Activated T-cell treated with anti-CD3 and anti-CD28 coated beads, Interleukin-2, amount 50 U/mL, for 4 hours (primary cell): Measurements from ENCODE around the gene TRPC6. TPM values are rescaled to one million over a fixed set of nuclear protein-coding genes. Genes with fewer than 3 reads are reported as not detected.

Experiments
- ATAC-seq, 2 donors: fragments of 200-7000 bp; cut with Tn5 transposase; one replicate each; pipeline ENCODE4 v1.10.0; 2021
- DNase-seq: peaks from one replicate; pipeline ENCODE4 v3.0.0-alpha.2; 2020
- H3K27me3 Mint-ChIP-seq: one replicate; pipeline ENCODE4 v1.8.0; 2021; ENCODE audit warnings: low read depth, mixed read lengths
- H3K36me3 Mint-ChIP-seq: one replicate; pipeline ENCODE4 v1.8.0; 2022; ENCODE audit warnings: mixed read lengths; ENCODE audit not compliant: insufficient read depth
- H3K4me1 Mint-ChIP-seq: one replicate; pipeline ENCODE4 v1.8.0; 2021; ENCODE audit warnings: low read depth, mixed read lengths
- H3K4me3 Mint-ChIP-seq: one replicate; pipeline ENCODE4 v1.8.0; 2021; ENCODE audit warnings: mild to moderate bottlenecking, moderate library complexity, mixed read lengths
- H3K9me3 Mint-ChIP-seq: one replicate; pipeline ENCODE4 v1.8.0; 2021; ENCODE audit warnings: mixed read lengths
- total RNA-seq, 3 donors: library from RNA; stranded (reverse); gene quantifications; one replicate each; pipeline ENCODE4 v1.2.1, GENCODE V29; 2021

TRPC6 gene
- total RNA-seq, 3 donors from 2014 or later: not detected

DNA sequence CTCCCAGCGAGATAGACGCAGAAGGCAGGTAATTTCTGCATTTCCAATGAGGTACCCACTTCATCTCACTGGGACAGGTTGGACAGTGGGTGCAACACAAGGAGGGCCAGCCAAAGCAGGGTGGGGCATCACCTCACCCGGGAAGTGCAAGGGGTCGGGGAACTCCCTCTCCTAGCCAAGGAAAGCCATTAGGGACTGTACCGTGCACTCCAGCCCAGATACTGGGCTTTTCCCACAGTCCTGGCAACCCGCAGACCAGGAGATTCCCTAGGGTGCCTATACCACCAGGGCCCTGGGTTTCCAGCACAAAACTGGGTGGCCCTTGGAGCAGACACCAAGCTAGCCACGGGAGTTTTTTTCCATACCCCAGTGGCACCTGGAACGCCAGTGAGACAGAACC is 17.2 kb downstream of the TRPC6 start:
- Mint-ChIP-seq H3K4me3 (no peak overlapping the region), H3K9me3 (peaks cover 19% of the 10 kb centered on the region), H3K27me3 (no peaks in the 10 kb centered on the region), H3K36me3 (no peaks in the 10 kb centered on the region), H3K4me1 (no peaks in the 10 kb centered on the region)
- no peak for ATAC-seq
- no peak for DNase-seq

DNA sequence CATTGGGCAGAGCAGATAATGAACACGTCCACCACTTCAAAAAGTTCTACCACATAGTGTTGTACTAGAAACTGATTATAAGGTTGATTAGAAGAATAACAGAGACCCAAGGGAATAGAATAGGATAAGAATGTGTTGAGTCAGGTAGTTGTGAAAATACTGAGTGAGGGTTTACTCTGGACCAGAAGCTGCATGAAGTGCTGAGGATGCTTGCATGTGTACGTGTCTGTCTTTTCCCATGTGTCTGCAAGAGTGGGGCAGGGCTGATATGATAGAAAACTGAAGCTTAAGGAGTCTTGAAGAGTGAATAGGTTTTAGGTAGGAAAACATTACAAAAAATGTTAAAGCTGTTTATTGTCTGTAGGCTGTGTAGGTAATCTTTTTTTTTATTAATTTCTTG is 20.6 kb downstream of the TRPC6 start:
- Mint-ChIP-seq H3K9me3 (peaks cover 3% of the 10 kb centered on the region), H3K4me3 (no peak overlapping the region), H3K27me3 (no peaks in the 10 kb centered on the region), H3K36me3 (no peaks in the 10 kb centered on the region), H3K4me1 (no peaks in the 10 kb centered on the region)
- no peak for DNase-seq
- no peak for ATAC-seq

DNA sequence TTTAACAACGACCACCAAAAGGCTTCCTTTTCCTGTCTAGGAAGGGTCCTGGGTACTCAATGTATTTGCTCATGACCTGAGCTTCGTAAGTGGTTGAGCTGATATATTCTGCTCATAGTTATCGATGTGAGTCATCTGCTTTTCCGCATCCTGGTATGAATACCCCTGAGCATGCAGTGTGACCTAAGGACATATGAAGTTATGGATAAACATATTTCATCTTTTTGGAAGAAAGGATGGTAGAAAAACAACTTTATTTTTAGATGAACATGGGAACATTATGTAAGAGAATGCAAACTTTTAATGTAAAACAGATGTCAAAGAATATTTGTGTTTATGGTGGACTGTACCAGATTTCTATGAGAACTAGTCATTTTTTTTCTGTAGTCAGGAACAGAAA is 28.4 kb downstream of the TRPC6 start:
- Mint-ChIP-seq H3K4me3 (no peak overlapping the region), H3K27me3 (no peaks in the 10 kb centered on the region), H3K36me3 (no peaks in the 10 kb centered on the region), H3K4me1 (no peaks in the 10 kb centered on the region), H3K9me3 (peaks cover 3% of the 10 kb centered on the region)
- DNase-seq (no peak), ATAC-seq (no peak)

DNA sequence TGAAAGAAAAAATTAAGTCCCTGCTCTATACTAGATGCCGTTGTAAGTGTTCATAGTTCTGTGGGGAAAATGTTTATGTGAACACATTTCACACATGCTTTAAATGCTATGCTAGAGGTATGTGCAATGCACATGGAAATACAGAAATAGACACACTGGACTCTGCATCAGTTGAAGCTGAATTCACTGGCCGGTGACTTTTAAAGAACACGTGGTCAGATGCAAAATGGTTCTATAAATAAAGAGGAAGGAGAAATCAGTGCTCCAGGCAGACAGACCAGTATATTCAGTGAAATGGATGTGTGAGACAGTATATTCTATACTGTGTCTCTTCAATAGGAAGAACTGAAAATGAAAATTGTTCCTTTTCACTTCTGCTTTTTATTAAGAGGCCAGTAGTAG is 29.9 kb downstream of the TRPC6 start:
- H3K4me1 Mint-ChIP-seq: no peaks in the 10 kb centered on the region
- H3K27me3 Mint-ChIP-seq: no peaks in the 10 kb centered on the region
- ATAC-seq (no peak), DNase-seq (no peak)
- H3K4me3 Mint-ChIP-seq: no peak overlapping the region
- no peaks in the 10 kb centered on the region for H3K36me3 Mint-ChIP-seq
- peaks cover 3% of the 10 kb centered on the region for H3K9me3 Mint-ChIP-seq

DNA sequence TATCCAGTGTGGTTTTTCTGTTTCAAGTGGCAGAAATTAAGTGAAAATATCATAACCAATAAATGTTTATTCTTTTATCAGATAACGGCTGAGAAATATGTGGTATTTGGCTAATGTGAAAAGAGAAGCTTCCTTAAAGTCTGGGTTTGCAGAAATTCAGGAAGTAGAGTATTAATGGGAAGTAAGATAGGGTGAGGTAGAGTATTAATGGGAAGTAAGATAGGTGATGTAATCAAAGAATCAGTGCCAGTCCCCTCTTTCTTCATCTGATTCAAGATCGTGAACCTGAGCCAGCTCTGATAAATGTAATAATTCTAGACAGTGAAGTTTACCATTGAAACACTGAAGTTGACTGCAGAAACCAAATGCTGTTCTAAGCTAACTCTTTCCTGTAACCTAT is 30.9 kb downstream of the TRPC6 start:
- no peaks in the 10 kb centered on the region for H3K4me1 Mint-ChIP-seq

DNA sequence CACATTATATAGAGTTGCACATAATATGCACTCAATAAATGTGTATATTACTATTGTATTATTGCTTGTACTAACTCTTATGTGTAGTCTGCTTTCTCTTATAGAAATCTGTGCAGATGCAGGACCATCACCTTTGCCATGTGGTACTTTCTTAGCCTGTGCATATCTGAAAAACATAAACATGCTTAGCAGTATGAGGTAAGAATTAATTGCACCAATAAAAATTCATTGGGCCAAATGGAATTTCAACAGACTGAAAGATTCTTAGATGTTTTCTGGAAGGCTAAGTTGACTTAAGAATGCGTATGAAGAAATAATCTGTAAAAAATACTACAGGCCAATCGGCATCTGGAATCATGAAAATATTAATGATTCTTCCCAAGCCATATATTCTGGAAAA is 55.3 kb downstream of the TRPC6 start:
- DNase-seq (no peak), ATAC-seq (no peak)
- no peaks in the 10 kb centered on the region for H3K4me1 Mint-ChIP-seq

More for the DNA sequence above, 30.9 kb downstream of the TRPC6 start:
- no peaks in the 10 kb centered on the region for H3K27me3 Mint-ChIP-seq
- H3K9me3 Mint-ChIP-seq: peaks cover 3% of the 10 kb centered on the region
- DNase-seq: no peak
- no peak overlapping the region for H3K4me3 Mint-ChIP-seq
- no peaks in the 10 kb centered on the region for H3K36me3 Mint-ChIP-seq
- ATAC-seq: no peak

DNA sequence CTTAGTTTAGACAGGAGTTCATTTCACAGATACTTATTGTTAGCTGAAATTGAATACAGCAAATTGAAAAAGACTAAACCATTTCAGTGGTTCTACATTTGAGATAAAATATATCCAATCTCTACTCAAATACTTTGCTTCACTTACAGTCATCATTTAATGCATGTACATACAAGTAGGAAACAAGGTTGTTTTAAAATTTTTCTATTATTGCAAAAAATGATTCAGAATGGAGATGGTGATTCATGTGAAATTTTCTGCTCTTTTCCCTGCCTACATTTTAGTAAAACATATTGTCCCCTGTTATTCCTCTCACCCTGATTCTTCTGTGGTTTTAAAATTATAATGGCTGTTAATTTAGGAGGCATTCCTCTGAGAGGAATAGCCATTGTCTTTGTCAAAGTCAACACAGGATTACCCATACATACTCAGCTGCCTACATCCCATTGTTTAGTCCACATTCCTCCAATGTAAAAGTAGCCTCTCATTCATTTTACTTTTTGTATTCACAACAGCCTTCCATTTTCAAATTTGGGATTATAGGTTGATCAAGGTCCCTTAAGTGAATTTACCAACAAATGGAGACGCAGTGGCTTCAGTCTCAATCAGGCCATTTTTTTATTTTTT is 60.1 kb downstream of the TRPC6 start:
- no peak for ATAC-seq

More for the DNA sequence above, 55.3 kb downstream of the TRPC6 start:
- peaks cover 5% of the 10 kb centered on the region for H3K9me3 Mint-ChIP-seq
- H3K36me3 Mint-ChIP-seq: no peaks in the 10 kb centered on the region
- no peak overlapping the region for H3K4me3 Mint-ChIP-seq
- no peaks in the 10 kb centered on the region for H3K27me3 Mint-ChIP-seq

DNA sequence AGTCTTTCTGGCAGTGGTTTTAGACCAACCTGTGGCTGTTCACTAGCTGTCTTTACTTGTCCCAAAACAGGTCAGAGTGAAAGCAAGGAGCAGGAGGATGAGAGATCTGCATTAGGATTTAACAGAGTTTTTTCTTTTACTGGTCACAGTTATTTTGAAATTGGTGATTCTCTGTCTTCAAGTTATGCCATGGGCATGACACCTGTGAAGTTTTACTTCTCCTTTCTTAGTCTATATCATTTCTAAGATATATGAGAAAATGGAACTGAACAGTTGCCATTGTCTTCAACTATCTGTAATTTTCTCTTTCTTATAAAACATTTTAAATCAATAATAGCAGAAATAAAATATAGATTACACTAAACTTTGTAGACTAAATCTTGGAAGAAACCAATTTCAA is 60.6 kb downstream of the TRPC6 start:
- DNase-seq (no peak), ATAC-seq (no peak)
- Mint-ChIP-seq H3K4me3 (no peak overlapping the region), H3K36me3 (no peaks in the 10 kb centered on the region), H3K27me3 (no peaks in the 10 kb centered on the region), H3K9me3 (peaks cover 28% of the 10 kb centered on the region), H3K4me1 (no peaks in the 10 kb centered on the region)

More for the DNA sequence above, 60.1 kb downstream of the TRPC6 start:
- Mint-ChIP-seq H3K4me3 (no peak overlapping the region), H3K27me3 (no peaks in the 10 kb centered on the region), H3K36me3 (no peaks in the 10 kb centered on the region), H3K9me3 (peaks cover 25% of the 10 kb centered on the region), H3K4me1 (no peaks in the 10 kb centered on the region)
- no peak for DNase-seq

DNA sequence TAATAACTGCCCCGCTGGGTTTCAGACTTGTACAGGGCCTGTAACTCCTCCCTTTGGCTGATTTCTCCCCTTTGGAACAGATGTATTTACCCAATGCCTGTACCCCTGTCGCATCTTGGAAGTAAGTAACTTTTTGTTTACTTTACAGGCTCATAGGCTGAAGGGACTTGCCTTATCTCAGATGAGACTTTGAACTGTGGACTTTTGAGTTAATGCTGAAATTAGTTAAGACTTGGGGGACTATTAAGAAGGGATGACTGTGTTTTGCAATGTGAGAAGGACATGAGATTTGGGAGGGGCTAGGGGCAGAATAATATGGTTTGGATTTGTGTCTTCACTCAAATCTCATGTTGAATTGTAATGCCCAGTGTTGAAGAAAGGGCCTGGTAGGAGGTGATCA is 62.0 kb downstream of the TRPC6 start:
- Mint-ChIP-seq H3K9me3 (peaks cover 28% of the 10 kb centered on the region), H3K4me1 (no peaks in the 10 kb centered on the region), H3K36me3 (no peaks in the 10 kb centered on the region), H3K27me3 (no peaks in the 10 kb centered on the region), H3K4me3 (no peak overlapping the region)
- ATAC-seq (no peak), DNase-seq (no peak)

DNA sequence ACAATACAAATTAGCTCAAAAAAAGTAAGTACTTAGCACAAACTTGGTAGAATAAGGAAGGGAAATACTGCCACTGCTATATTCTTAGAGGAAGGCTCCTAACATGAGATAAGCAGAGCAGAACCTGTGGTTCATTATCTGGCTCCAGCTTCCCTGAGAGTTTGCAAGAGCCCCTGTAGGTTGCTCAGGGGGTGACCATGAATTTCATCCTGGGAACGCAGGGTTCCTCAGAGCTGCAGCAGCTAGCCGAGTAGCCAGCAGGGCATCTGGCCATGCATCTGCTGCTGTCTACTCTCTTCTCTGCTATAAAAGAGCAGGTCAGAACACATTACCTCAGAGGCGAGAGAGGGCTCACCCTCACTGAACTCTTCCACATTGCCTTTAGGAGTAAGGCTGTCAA is 67.3 kb downstream of the TRPC6 start:
- H3K9me3 Mint-ChIP-seq: peaks cover 17% of the 10 kb centered on the region
- no peaks in the 10 kb centered on the region for H3K36me3 Mint-ChIP-seq
- ATAC-seq: no peak
- DNase-seq: no peak
- no peak overlapping the region for H3K4me3 Mint-ChIP-seq
- no peaks in the 10 kb centered on the region for H3K27me3 Mint-ChIP-seq
- no peaks in the 10 kb centered on the region for H3K4me1 Mint-ChIP-seq

DNA sequence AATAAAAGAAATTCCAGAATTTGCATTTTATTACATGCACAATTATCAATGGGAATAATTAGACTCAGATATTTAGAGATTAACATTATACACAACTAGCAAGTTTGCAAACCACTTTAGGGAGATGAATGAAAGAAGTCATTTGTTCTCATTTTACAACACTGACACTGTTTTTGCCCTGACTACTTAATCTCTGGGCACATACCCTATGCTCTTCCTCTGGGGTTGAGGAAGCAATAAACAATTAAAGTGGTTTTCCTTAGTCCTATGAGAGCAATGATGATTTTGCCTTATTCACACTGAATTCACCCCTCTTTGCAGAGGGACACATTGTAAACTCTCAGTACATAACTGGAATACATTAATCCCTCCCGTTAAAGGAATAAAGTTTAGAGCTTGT is 72.7 kb downstream of the TRPC6 start:
- Mint-ChIP-seq H3K4me1 (no peaks in the 10 kb centered on the region), H3K9me3 (peaks cover 14% of the 10 kb centered on the region), H3K27me3 (no peaks in the 10 kb centered on the region), H3K4me3 (no peak overlapping the region), H3K36me3 (no peaks in the 10 kb centered on the region)
- no peak for ATAC-seq
- DNase-seq: no peak

DNA sequence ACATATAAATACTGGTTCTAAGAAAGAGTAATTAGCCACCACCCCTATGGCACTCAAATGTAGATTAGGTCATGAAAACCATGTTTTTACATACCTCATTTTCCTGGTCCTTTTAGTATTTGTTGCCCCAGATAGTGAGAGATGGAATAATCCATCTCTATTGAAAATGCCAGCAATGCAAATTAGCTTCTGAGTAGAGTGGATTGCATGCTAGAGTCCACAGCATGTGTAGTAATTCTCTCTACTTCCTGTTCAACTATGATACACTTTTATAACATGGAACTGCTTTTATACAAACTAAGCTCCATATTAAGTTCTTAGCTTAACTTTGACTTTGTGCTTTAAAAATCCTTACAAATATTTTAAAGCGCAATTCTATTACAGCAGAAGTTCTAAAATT is 73.2 kb downstream of the TRPC6 start:
- Mint-ChIP-seq H3K36me3 (no peaks in the 10 kb centered on the region), H3K27me3 (no peaks in the 10 kb centered on the region), H3K4me1 (no peaks in the 10 kb centered on the region), H3K4me3 (no peak overlapping the region), H3K9me3 (peaks cover 14% of the 10 kb centered on the region)
- no peak for DNase-seq
- ATAC-seq: no peak

DNA sequence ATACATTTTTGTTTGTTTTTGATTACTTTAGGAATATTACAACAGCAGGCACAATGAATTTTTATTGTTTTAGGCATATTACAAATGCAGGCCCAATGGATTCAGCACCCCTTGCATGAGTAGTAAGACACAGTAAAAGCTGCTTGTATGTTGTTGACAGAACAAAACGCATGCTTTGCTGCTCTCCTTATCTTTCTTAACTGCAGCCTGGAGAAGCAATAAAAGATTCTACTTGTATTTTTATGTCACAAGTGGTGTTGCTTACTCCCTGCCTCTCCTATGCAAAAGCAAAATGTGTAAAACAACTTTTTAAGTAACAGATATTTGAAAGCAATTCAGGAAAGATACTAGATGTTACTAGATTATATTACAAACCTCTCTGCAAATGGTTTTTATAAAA is 73.9 kb downstream of the TRPC6 start:
- DNase-seq: no peak
- H3K9me3 Mint-ChIP-seq: peaks cover 14% of the 10 kb centered on the region
- no peaks in the 10 kb centered on the region for H3K27me3 Mint-ChIP-seq
- H3K36me3 Mint-ChIP-seq: no peaks in the 10 kb centered on the region
- no peak overlapping the region for H3K4me3 Mint-ChIP-seq
- no peak for ATAC-seq
- H3K4me1 Mint-ChIP-seq: no peaks in the 10 kb centered on the region

DNA sequence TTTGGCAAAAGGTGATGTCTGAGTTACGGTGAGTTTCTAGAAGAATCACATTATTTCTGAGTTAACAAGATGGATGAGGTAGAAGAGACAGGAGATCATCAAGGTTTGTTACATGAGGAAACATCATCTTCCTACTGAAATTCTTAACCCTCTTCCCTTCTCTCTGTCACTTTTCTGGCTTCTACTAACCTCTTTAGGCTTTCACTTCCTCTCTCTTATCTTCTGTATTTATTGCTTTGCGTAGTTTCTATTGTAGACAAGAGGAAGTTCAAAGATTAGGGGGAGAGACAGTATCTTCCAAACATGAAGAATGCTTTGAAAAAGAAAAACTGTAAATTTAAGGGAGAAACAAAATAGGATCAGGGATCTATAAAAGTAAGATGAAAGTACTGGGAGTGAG is 75.4 kb downstream of the TRPC6 start:
- H3K27me3 Mint-ChIP-seq: no peaks in the 10 kb centered on the region
- H3K36me3 Mint-ChIP-seq: no peaks in the 10 kb centered on the region
- H3K9me3 Mint-ChIP-seq: peaks cover 9% of the 10 kb centered on the region

DNA sequence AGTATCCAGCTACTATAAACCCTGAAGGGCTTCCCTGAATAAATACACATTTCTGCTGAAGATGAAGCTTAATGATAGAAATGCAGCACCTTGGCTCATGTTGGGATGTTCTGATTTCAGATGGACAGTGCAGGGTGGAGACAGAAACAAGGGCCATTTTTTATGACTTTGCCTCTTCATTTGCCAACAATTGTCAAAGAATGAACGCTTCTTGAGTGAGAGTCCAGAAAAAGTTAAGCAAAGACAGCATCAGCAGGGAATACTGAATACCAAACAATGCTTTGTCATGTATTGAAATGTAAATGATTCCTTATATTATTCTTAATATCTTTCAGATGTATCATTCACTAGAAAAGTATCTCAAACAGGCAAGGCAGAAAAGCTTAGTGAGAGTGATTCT is 84.9 kb downstream of the TRPC6 start:
- Mint-ChIP-seq H3K4me3 (no peak overlapping the region), H3K4me1 (no peaks in the 10 kb centered on the region), H3K9me3 (peaks cover 4% of the 10 kb centered on the region), H3K36me3 (no peaks in the 10 kb centered on the region), H3K27me3 (no peaks in the 10 kb centered on the region)
- ATAC-seq: no peak
- DNase-seq: no peak

More for the DNA sequence above, 75.4 kb downstream of the TRPC6 start:
- Mint-ChIP-seq H3K4me3 (no peak overlapping the region), H3K4me1 (no peaks in the 10 kb centered on the region)
- ATAC-seq: no peak
- no peak for DNase-seq

DNA sequence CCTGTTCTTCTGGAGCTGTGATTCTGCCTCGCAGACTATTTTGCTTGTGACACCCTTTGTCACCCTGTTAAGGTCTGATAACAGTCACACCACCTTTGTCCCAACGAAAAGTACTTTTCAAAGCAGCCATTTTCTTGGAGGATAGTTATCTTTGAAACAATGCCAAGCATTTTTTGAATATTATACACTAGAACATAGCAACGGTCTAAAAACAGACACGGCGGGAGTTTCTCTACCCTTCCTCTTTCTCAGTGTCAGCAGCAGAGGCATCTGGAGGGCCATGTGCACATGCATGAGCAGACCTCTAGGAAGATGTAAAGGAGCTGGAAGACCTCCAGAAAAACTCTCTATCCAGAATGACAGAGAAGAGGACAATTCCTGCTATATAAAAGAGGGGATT is 86.5 kb downstream of the TRPC6 start:
- no peak for DNase-seq
- no peaks in the 10 kb centered on the region for H3K36me3 Mint-ChIP-seq
- H3K4me3 Mint-ChIP-seq: no peak overlapping the region
- H3K27me3 Mint-ChIP-seq: no peaks in the 10 kb centered on the region
- H3K4me1 Mint-ChIP-seq: no peaks in the 10 kb centered on the region
- peaks cover 4% of the 10 kb centered on the region for H3K9me3 Mint-ChIP-seq
- no peak for ATAC-seq
